GM18520 (cell line): ENCODE results near the gene C14orf180.

ENCODE experiments used
- ATAC-seq: cut with Tn5 transposase; IDR thresholded peaks from one replicate; pipeline ENCODE4 v1.9.1; 2021; ENCODE audit not compliant: unreplicated experiment

C14orf180 gene

DNA sequence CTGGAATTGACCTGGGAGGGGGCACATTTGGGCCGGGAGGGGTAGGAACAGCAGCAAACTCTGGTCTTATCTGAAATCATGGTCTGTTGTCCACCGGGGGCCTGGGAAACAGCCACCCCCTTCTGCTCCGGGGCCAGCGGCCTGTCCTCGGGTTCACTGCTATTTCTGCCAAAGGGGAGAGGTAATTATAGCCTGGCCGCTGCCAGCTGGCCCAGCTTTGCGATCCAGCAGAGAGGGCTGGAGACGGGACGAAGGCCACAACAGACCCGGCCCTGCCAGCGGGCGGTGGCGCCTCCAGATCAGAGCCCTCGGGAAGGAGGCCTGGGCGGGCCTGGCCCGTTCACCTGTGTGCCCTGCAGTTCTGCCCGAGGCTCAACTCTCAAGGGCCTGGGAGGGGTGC lies at the start of gene C14orf180:
C14orf180 (plus strand) TSS at position 258 of the 400 bp plus-strand sequence. CDS start 6,667 bp downstream, outside the sequence.
- ATAC-seq, result no peak

DNA sequence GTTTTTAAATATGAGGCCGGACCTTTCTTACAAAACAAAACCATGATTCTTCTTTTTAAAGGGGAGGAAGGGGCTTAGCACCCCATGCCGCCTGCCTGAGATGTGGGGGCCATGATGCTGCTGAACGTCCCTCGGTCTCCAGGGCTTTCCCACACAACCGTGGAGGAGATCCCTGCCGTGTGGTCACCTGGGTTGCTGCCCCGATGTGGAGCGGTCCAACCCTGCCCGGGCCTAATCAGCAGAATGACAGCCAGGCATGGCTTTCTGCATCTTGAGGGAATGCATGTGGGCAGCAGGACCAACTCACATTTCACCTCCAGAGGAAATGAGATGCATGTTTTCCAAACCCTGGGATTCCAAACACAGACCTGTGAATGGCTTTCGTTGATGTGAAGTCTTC lies 48.9 kb upstream of the C14orf180 start:
- ATAC-seq, result no peak

DNA sequence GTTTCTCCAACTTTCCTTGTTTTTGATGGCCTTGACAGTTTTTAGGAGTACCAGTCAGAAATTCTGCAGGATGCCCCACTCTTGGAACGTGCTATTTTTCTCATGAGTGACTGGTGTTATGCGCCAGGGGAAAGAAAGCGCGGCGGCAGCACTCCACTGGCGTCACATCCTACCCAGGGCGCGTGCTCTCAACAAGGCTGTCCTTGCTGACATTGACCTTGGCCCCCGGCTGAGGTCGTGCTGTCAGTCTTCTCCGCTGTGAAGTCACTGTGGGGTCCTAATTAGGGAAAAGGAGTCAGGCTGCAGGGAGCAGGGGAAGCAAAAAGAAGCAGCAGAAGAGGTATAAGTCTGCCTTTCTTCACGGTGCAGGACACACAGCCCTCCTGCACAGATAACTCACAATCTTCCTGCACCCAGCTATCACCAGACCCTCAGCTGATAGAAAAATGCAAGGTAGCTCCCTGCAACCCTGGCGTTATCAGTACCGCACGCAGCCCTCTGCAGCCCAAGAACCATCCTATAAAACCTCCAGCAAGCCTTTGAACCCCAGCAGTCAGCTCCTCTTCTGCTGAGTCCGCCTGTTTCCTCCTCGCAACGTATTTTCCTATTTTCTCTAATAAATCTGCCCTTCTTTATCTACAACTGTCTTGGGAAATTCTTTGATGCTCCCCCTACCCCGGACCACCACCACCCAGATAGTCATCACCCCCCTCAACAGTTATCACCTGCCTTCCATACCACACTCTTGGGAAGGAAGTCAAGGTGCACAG lies 48.0 kb upstream of the C14orf180 start:
- no peak for ATAC-seq

DNA sequence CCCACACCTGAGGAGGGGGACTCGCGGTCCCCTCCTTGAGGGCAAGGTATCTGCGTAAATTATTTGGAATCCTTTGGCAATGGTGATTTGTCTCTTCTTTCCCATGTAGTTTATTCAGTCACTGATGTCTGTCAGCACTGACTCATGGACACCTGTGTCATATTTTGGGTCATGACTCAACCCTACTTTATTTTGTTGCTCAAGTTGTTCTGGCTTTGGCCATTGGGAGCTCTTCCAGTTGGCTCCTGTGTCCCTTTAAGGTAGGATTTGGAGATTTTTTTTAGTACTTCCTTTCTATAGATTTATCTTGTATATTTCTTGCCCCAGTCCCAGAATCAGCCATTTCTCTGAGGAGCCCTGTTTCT lies 47.4 kb upstream of the C14orf180 start:
- ATAC-seq, result no peak

DNA sequence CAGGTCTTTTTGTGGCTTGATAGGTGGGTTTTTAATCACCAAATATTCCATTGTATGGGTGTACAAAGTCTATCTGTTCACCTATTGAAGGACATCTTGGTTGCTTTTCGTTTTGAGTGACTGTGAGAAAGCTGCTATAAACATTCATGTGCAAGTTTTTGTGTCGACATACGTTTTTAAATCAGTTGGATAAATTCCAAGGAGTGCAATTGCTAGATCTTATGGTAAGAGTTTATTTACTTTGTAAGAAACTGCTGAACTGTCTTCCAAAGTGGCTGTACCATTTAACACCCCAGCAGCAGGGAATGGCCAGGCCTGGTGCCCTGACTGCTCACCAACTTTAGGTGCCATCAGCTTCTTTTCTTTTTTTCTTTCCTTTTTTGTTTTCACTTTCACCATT lies 45.5 kb upstream of the C14orf180 start:
- ATAC-seq, result no peak

DNA sequence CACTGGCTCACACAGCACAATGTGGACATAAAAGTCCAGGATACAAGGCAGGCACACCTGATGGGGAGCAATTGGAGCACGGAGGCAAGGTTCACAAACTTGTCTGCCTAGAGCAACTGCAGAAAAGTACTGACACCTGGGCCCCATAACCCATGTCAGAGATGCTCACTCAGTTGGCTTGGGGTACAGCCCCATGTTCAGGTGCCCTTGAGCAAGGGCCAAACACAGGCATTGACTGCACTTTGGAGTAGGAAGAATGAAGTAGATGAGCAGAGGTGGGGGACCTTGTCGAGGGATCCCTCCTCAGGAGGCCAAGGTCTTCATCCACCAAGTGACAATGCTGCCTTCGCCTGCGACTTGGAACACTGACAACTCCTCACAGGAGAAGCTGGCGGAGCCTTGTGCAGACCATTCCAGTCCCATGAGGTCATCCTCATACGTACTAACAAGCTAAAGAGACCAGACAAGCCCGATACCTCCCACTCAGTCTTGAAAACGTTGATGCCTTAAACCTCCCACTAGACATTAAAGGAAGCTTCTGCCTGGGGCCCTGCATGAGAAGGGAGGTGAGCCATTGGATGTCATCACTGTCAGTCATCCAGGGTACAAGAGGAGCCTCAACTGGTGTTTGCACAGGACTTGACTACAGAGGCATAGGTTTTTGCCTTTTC lies 42.5 kb upstream of the C14orf180 start:
- ATAC-seq, result no peak

DNA sequence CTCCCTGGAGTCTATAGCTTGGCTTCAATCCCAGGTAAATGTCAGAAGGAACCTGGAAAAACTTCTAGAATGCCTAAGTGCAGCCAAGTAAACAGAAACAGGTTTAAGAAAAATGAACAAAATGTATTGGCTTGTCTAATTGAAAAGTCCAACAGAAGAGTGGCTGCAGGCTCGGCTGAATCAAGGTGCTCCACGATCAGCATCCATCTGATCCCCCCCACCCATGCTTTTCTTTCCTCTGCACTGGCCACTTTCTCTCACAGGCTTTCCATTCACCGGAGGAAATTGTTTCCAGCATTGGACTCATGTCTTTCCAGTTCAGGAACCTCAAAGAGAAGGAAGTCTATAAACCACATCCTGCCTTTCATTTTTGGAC lies 42.0 kb upstream of the C14orf180 start:
- ATAC-seq, result no peak

DNA sequence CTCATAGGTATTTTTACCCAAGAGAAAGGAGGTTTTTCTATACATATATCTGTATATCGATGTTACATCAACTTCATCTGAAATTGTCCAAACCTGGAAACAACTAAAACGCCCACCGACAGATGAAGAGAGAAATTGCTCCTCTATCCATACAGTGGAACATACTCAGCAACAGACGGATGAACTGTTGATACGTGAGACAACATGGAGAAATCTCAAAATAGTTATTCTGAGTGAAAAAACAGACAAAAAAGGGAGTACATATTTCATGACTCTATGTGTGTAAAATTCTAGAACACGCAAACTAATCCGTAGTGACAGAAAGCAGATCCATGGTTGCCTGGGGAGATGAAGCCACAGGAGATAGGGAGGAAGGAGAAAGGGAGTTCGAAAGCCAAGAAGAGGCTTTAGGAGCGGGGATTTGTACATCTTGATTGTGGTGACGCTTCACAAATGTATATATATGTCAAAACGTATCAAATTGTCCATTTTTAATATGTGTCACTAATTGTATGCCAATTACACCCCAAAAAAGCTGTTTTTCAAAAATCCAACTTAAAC lies 37.6 kb upstream of the C14orf180 start:
- ATAC-seq, result no peak

DNA sequence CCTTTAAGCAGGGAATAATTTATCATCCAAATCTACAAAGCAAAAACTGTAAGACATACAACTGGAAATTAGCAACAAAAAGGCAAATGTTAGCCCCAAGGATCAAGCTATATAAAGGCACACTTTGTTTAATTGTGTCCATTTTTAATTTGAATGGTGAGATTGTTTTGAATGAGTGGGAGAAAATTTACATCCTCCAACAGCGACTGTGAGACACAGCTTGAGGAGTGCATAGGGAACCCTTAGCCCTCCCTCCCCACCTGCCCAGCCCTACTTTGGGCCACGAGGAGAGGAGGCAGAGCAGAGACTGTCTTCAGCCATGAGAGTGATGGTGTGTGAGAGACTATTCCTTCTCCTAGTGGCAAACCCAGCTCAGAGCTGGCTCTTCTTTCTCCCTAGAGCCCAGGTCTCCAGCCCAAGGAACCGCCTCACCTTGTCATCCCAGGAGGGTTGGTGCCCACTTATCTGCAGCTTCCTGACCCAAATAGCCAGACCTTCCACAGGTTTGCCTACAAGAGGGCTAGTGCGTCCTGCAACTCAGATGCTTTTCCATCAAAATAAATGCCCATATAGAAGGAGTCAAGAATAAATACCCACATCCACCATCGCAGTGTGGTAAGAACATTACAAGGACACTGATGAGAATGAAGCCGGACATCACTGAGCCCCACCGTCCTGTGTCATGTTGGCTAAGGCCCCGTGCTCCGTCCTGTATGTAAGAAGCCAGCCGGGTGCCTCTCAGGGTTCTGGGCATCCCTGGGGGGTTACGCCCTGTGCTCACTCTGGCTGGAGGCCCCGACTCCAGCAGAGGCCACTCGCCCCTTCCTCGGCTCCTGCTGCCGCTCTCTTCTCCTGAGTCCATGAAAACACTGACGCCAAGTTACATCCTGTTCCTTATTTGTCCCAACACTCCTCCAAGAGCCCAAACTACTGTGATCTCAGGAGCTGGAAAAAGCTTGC lies 36.4 kb upstream of the C14orf180 start:
- no peak for ATAC-seq

DNA sequence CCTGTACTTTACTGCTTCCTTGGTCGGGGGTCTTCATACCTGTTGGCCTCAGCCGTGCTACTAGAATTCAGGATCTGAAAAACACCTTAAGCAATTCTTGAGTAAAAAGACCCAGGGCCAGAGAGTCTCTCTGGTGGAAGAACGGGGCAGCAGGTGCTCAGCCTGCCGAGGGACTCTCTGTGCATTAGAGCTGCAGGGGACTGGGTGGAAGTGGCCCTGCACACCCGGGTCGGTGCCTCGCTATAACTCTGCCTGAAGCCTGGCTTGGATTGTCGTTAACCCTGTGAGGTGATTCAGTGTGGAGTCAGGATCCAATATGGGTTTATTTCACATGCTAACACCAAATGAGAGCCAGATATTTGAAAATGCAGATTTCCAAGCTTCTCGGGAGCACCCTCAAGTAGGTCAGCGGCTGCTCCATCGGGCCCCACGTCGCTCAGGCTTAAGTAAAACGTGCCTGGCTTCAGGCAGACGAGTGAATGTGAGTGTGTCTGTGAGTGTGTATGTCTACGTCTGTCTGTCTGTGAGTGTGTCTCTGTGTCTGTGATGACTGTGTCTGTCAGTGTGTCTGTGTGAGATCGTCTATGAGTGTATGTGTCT lies 35.1 kb upstream of the C14orf180 start:
- no peak for ATAC-seq

DNA sequence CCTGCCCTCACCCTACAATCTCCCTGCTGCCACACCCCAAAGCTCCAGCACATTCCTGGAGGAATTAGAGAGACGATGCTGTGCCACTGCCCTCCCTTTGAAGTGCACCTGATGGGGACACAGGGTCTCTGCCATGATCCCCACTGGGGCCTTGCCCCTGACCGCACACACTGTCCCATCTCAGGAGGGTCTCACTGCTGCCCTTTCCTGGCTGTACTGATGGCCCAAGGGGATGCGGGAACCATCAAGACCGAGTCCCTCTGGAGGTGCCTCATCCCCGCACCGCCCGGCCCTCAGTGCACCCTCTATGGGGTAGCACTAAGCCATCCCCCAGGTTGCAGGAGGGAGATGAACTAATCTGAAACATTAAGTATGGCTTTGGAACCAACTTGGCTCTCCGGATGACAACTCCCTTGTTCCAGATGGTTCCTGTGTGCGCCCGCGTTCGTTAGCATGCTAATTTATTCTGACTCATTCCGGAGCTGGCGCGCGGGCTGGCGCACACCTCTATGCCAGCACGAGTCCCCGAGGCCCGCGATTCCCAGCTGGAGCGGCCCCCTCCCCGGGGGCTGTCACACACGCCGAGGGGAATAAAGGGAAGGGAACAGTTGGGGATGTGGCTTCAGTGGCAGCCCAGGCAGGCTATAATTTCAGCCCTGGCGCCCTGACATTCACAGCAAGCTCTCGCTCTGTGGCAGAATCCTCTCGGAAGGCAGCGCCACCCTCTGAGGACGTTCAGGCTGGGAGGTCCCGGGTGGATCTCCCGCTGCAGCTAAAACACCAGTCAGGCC lies 34.2 kb upstream of the C14orf180 start:
- no peak for ATAC-seq

DNA sequence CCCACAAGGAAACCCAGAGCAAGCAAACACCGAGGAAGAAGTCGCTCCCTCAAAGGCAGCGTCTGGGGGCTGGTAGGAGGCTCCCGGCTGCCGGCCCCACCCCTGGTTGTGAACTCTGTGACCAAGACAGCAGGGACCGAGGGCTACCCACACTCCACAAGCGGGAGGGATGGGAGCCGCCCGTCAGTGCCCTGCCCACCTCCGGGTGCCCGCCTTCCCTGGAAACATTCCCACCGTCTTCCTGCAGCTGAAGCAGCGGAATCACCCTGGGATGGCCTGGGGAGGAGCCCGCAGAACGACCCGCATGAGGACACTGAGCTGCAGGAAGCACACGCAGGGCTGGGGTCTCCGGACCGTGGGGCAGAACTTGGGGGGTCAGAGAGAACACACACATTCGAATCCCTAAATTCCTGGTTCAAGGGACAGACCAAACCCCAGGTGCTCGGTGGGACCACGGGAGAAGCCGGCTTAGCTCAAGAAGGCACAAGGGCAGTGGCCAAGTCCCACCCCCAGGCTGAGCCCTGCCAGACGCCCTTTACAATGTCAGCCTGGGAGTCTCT lies 33.5 kb upstream of the C14orf180 start:
- ATAC-seq, result no peak

DNA sequence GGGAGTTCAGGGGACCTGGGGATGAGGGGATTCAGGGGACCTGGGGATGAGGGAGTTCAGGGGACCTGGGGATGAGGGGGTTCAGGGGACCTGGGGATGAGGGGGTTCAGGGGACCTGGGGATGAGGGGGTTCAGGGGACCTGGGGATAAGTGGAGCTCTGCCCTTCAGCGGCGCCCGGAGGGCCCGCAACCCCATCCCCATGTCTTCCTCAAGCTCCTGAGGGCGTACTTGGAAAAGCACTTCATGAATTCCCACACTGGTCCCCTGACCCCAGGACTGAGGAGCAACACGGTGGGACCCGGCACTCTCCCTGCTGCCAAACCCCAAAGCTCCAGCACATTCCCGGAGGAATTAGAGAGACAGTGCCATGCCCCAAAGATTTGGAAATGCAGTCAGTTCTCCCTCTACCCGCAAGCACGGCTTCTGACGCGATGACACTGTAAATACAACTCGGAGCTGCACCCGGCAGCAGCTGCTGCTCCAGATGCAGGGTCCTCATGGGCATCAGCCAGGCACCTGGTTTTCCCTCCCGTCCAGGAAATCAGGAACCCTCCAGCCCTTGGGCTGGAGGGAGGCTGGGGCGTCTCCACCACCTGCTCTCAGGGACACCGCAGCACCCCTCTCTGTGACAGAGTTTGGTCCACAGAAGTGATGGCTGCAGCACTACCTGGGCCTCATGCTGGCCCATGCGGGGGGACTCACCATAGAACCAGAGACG lies 32.8 kb upstream of the C14orf180 start:
- no peak for ATAC-seq

DNA sequence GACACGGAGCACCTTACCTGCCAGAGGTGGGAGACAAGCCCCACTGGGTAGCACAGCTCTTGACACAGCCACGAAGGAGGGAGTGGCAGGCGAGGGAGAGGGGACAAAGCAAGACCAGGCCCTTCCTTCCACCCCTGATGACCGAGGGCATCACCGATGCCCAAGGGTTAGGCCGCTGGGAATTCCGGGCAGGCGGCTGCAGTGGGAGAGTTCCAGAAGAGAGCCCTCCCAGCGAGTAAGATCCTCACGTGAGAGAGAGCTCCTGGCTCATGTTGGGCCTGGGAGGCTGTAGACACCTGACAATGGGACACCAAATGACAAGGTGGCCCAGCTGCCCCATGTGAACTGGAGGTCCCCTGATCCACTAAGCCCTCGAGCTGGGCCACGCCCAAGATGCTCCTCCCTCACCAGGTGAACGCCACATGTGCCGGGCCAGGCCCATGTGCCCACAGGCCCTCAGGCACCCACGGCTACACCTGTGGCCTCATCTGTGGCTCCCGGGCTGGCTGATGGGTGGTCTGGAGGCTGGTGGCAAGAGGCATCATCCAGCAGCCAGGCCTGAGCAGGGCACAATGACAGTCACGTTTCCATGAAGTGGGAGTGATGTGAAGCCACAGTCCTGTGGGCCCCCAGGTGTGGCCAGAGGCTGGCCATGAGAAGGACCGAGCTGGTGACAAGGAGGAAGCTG lies 32.1 kb upstream of the C14orf180 start:
- no peak for ATAC-seq

DNA sequence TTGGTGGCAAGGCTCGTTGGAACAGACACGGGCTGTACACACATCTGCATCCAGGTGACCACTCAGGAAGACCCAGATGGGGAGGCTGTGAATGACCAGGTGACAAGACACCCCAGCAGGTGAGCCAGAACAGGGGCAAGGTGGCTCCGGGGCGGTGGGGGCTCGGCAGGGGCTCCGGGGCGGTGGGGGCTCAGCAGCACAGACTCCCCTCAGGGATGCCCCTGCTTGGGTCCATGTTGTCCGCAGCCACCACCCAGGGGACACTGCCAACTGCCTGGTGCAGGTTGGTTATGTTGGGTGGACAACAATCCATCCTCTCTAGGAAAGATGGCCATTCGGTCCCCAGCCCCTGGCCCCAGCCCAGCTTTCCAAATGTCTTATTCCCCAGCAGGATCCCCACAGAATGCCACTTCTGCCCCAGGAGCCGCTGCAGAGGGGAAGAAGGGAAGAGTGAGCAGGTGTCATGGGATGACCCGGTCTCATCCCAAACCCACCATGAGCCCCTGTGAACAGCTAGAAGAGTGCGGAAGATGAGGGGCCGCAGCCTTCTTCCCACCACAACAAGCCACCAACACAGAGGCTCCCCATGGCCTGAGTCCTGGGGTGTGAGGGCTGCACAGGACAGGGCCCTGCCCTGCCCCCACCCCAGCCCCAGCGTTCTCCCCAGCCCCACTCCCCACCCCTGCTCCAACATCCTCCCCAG lies 31.4 kb upstream of the C14orf180 start:
- ATAC-seq, result no peak

DNA sequence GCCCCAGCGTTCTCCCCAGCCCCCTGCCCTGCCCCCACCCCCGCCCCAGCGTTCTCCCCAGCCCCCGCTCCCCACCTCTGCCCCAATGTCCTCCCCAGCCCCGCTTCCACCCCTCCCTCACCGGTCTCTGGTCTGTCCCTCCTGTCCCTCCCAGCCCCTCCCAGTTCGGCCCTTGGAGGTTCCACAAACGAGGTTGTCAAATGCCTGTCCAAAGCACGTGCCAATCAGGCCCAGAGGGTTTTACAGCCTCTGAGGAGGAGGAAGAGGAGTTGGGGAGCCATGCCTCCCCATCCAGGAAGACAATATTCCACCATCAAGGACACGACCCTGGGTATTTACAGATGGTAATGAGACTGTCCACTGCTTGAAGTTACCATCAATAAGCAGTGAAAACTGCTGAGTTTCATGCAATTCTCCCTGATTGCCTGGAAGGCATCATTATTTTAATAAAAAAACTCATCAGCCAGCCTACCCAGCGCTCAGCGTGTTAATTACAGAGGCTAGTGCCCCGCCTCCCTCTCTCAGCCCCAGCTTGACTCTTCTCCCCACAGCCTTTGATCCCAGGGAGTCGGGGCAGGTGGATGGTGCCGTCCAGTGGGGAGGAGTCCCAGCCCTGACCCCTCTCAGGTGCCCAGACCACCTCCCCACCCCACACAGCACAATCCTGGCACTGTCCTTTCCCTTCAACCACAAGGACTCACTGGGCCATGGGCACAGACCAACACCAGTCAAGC lies 30.6 kb upstream of the C14orf180 start:
- no peak for ATAC-seq
